SU-DHL-6 (cell line): Measurements from ENCODE around the gene AK9.

Source experiments
- EZH2phosphoT487 ChIP-seq: fragments of 200-600 bp; sonication (generic), shearing (Covaris generic); conservative IDR thresholded peaks from 2 replicates; pipeline ENCODE4 v1.6.1; 2018; ENCODE audit warnings: mild to moderate bottlenecking, antibody characterized with exemption, low read length, moderate library complexity, mixed read lengths
- TF ChIP-seq, protein P1 (sequence below): fragments of 200-600 bp; sonication (generic); IDR thresholded peaks from one replicate; pipeline ENCODE4 v1.5.1; 2017; ENCODE audit warnings: antibody characterized with exemption, mild to moderate bottlenecking, low read length, moderate library complexity; ENCODE audit not compliant: insufficient read depth, poor library complexity, severe bottlenecking

DNA sequence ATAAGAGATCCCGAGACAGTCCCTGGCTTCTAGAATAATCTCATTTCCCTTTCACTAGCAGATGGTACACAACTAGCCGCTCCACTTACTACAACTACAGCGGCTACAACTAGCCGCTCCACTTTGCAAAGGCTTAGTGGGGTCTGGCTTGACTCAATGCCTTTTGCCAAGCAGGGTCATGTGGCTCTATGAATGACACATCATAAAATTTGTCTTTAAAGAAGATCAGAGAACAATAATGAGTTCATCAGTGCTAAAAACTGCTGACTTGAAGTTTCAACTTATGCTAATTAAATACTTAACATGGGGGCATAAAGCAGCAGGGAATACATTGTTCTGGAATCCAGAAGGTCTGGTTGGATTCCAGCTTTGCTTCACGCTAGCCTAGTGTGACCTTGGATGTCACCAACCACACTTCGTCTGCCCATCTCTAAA is 233.4 kb downstream of the AK9 start:
- TF ChIP-seq, protein P1, sequence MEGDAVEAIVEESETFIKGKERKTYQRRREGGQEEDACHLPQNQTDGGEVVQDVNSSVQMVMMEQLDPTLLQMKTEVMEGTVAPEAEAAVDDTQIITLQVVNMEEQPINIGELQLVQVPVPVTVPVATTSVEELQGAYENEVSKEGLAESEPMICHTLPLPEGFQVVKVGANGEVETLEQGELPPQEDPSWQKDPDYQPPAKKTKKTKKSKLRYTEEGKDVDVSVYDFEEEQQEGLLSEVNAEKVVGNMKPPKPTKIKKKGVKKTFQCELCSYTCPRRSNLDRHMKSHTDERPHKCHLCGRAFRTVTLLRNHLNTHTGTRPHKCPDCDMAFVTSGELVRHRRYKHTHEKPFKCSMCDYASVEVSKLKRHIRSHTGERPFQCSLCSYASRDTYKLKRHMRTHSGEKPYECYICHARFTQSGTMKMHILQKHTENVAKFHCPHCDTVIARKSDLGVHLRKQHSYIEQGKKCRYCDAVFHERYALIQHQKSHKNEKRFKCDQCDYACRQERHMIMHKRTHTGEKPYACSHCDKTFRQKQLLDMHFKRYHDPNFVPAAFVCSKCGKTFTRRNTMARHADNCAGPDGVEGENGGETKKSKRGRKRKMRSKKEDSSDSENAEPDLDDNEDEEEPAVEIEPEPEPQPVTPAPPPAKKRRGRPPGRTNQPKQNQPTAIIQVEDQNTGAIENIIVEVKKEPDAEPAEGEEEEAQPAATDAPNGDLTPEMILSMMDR = no peak
- TF ChIP-seq EZH2phosphoT487 = no peak
